HEK293 (cell line): ENCODE data around the gene ZNF609.

ENCODE experiments used
- CTCF ChIA-PET: fragments of 350-600 bp; formaldehyde crosslinking; extraction: SDS; loops from one replicate; lab custom pipeline; 2021; ENCODE audit warnings: antibody characterized with exemption; lab: Yijun Ruan, JAX
- POLR2A ChIA-PET: fragments of 300-600 bp; formaldehyde crosslinking; extraction: SDS; loops from one replicate; lab custom pipeline; 2020; ENCODE audit warnings: antibody characterized with exemption, inconsistent platforms; lab: Yijun Ruan, JAX
- H3K27ac ChIP-seq: fragments of 200-500 bp; sonication (Bioruptor generic); 2 replicates; pipeline ENCODE4 v1.5.1; 2014; ENCODE audit warnings: low read depth, low read length, control low read depth, inconsistent platforms; ENCODE audit errors: extremely low read depth
- H3K36me3 ChIP-seq, 2 experiments: fragments of 200-500 bp in 1 of 2; sonication (Bioruptor generic) in 1 of 2; 1 replicate in 1 of 2; 2 replicates in 1 of 2; pipeline ENCODE4 v1.5.1; 2014 to 2017; ENCODE audit warnings: inconsistent platforms in 2 of 2, low read length in 2 of 2; ENCODE audit not compliant: control insufficient read depth in 2 of 2, insufficient read depth in 1 of 2
- H3K4me1 ChIP-seq: fragments of 200-500 bp; sonication (Bioruptor generic); 2 replicates; pipeline ENCODE4 v1.5.1; 2014; ENCODE audit warnings: mild to moderate bottlenecking, low read length, inconsistent platforms; ENCODE audit not compliant: control insufficient read depth, insufficient read depth
- H3K4me3 ChIP-seq: 2 replicates; pipeline ENCODE4 v1.5.1; 2011; ENCODE audit warnings: low read depth, mild to moderate bottlenecking, control low read depth, low read length, moderate library complexity
- H3K9me3 ChIP-seq: fragments of 200-500 bp; sonication (Bioruptor generic); 2 replicates; pipeline ENCODE4 v1.5.1; 2014; ENCODE audit warnings: low read depth, low read length, inconsistent platforms; ENCODE audit not compliant: control insufficient read depth, insufficient read depth
- ATF2 ChIP-seq: fragments of 450-650 bp; formaldehyde crosslinking; IDR thresholded peaks from 2 replicates; pipeline ENCODE4 v1.5.1; 2016; ENCODE audit warnings: missing biosample characterization, missing genetic modification characterization, low read depth
- KLF9 ChIP-seq: fragments of 450-650 bp; formaldehyde crosslinking; IDR thresholded peaks from 2 replicates; pipeline ENCODE4 v1.5.1; 2016; ENCODE audit warnings: missing biosample characterization, missing genetic modification characterization, low read depth
- MZF1 ChIP-seq: fragments of 450-650 bp; formaldehyde crosslinking; IDR thresholded peaks from 2 replicates; pipeline ENCODE4 v1.5.1; 2017; ENCODE audit warnings: missing biosample characterization, missing genetic modification characterization, borderline replicate concordance
- RBAK ChIP-seq: fragments of 450-650 bp; formaldehyde crosslinking; IDR thresholded peaks from 2 replicates; pipeline ENCODE4 v1.5.1; 2016; ENCODE audit warnings: missing biosample characterization, missing genetic modification characterization
- SETDB1 ChIP-seq: IDR thresholded peaks from one replicate; pipeline ENCODE4 v1.6.1; 2017; ENCODE audit warnings: mild to moderate bottlenecking, low read length, moderate library complexity, mixed read lengths; ENCODE audit not compliant: insufficient read length
- YY2 ChIP-seq: fragments of 450-650 bp; formaldehyde crosslinking; IDR thresholded peaks from 2 replicates; pipeline ENCODE4 v1.5.1; 2016; ENCODE audit warnings: missing biosample characterization, missing genetic modification characterization
- ZBTB44 ChIP-seq: fragments of 450-650 bp; IDR thresholded peaks from 2 replicates; pipeline ENCODE4 v1.5.1; 2018; ENCODE audit warnings: missing biosample characterization, mild to moderate bottlenecking, missing genetic modification characterization
- ZNF18 ChIP-seq: fragments of 450-650 bp; formaldehyde crosslinking; IDR thresholded peaks from 2 replicates; pipeline ENCODE4 v1.5.1; 2016; ENCODE audit warnings: missing biosample characterization, missing genetic modification characterization
- ZNF202 ChIP-seq: fragments of 450-650 bp; formaldehyde crosslinking; IDR thresholded peaks from 2 replicates; pipeline ENCODE4 v1.5.1; 2016; ENCODE audit warnings: missing biosample characterization, missing genetic modification characterization, borderline replicate concordance
- ZNF214 ChIP-seq: fragments of 450-650 bp; formaldehyde crosslinking; IDR thresholded peaks from 2 replicates; pipeline ENCODE4 v1.5.1; 2017; ENCODE audit warnings: missing biosample characterization, mild to moderate bottlenecking, missing genetic modification characterization, borderline replicate concordance
- ZNF266 ChIP-seq: fragments of 450-650 bp; formaldehyde crosslinking; IDR thresholded peaks from 2 replicates; pipeline ENCODE4 v1.5.1; 2016; ENCODE audit warnings: missing biosample characterization, missing genetic modification characterization, low read depth
- ZNF302 ChIP-seq: fragments of 450-650 bp; formaldehyde crosslinking; IDR thresholded peaks from 2 replicates; pipeline ENCODE4 v1.5.1; 2016; ENCODE audit warnings: missing biosample characterization, missing genetic modification characterization, low read depth
- ZNF324 ChIP-seq: fragments of 450-650 bp; formaldehyde crosslinking; IDR thresholded peaks from 2 replicates; pipeline ENCODE4 v1.5.1; 2016; ENCODE audit warnings: missing biosample characterization, missing genetic modification characterization
- ZNF362 ChIP-seq: fragments of 450-650 bp; formaldehyde crosslinking; IDR thresholded peaks from 2 replicates; pipeline ENCODE4 v1.5.1; 2016; ENCODE audit warnings: missing biosample characterization, missing genetic modification characterization
- ZNF600 ChIP-seq: fragments of 450-650 bp; formaldehyde crosslinking; IDR thresholded peaks from 2 replicates; pipeline ENCODE4 v1.5.1; 2016; ENCODE audit warnings: missing biosample characterization, missing genetic modification characterization
- ZNF654 ChIP-seq: fragments of 450-650 bp; formaldehyde crosslinking; IDR thresholded peaks from 2 replicates; pipeline ENCODE4 v1.5.1; 2016; ENCODE audit warnings: low read depth, missing biosample characterization, missing genetic modification characterization
- ZNF670 ChIP-seq: fragments of 450-650 bp; formaldehyde crosslinking; IDR thresholded peaks from 2 replicates; pipeline ENCODE4 v1.5.1; 2016; ENCODE audit warnings: missing biosample characterization, missing genetic modification characterization, low read depth
- ZNF692 ChIP-seq: fragments of 450-650 bp; formaldehyde crosslinking; IDR thresholded peaks from 2 replicates; pipeline ENCODE4 v1.5.1; 2016; ENCODE audit warnings: missing biosample characterization, missing genetic modification characterization
- ZNF843 ChIP-seq: fragments of 450-650 bp; formaldehyde crosslinking; IDR thresholded peaks from 2 replicates; pipeline ENCODE4 v1.5.1; 2016; ENCODE audit warnings: missing biosample characterization, missing genetic modification characterization
- ZSCAN4 ChIP-seq: fragments of 450-650 bp; formaldehyde crosslinking; IDR thresholded peaks from 2 replicates; pipeline ENCODE4 v1.5.1; 2017; ENCODE audit warnings: missing biosample characterization, missing genetic modification characterization

Gene ZNF609

GRCh38 chr15:64559243-64559642 is 98.9 kb downstream of the ZNF609 start:
- TF ChIP-seq ZNF302 (tag by site-specific recombination) (no peak), ZNF843 (tag by site-specific recombination) (no peak), ZNF654 (tag by site-specific recombination) (no peak), ZNF362 (no peak), ZNF202 (tag by site-specific recombination) (no peak), ZNF692 (tag by site-specific recombination) (no peak), YY2 (tag by site-specific recombination) (no peak), ZNF18 (no peak), ATF2 (tag by site-specific recombination) (no peak), KLF9 (tag by site-specific recombination) (no peak), ZNF670 (tag by site-specific recombination) (no peak), RBAK (tag by site-specific recombination) (no peak), ZNF214 (tag by site-specific recombination) (no peak), MZF1 (tag by site-specific recombination) (no peak), ZBTB44 (tag by site-specific recombination) (no peak), ZNF600 (tag by site-specific recombination) (no peak), ZNF266 (no peak), ZNF324 (tag by site-specific recombination) (no peak), SETDB1 (no peak), ZSCAN4 (no peak)
- POLR2A ChIA-PET = no interaction called here
- H3K27ac ChIP-seq = no peak overlapping the region
- peaks cover 5% of the 10 kb centered on the region; the same call in 1 of the 2 replicates for H3K4me1 ChIP-seq
- CTCF ChIA-PET = interaction anchor here (0.7 kb wide), 1 partner anchor 15 kb away, joined by 3 read pairs; no protein-coding TSS in a partner anchor
- no peaks in the 10 kb centered on the region; a peak in 1 of 3 replicates for H3K36me3 ChIP-seq
- no peaks in the 10 kb centered on the region for H3K9me3 ChIP-seq
- no peak overlapping the region for H3K4me3 ChIP-seq
